IMR-90 (cell line): ENCODE data around the gene FAM53C.

Experiments used
- BHLHE40 ChIP-seq: fragments of 150-350 bp; IDR thresholded peaks from 2 replicates; pipeline ENCODE4 v1.6.1; 2016; ENCODE audit warnings: mild to moderate bottlenecking, low read depth, low read length
- CEBPB ChIP-seq: IDR thresholded peaks from 2 replicates; pipeline ENCODE4 v1.6.1; 2012; ENCODE audit warnings: low read depth, low read length, improper control_type of control experiment
- CHD1 ChIP-seq: IDR thresholded peaks from 2 replicates; pipeline ENCODE4 v1.6.1; 2012; ENCODE audit warnings: low read depth, low read length, improper control_type of control experiment
- FOS ChIP-seq: fragments of 150-350 bp; IDR thresholded peaks from 2 replicates; pipeline ENCODE4 v1.6.1; 2016; ENCODE audit warnings: low read depth, low read length
- MAFK ChIP-seq: IDR thresholded peaks from 2 replicates; pipeline ENCODE4 v1.6.1; 2012; ENCODE audit warnings: low read depth, low read length, improper control_type of control experiment
- MAZ ChIP-seq: IDR thresholded peaks from 2 replicates; pipeline ENCODE4 v1.6.1; 2012; ENCODE audit warnings: low read depth, mild to moderate bottlenecking, low read length, improper control_type of control experiment, moderate library complexity, borderline replicate concordance
- MXI1 ChIP-seq: IDR thresholded peaks from 2 replicates; pipeline ENCODE4 v1.6.1; 2012; ENCODE audit warnings: low read depth, mild to moderate bottlenecking, low read length, moderate library complexity, borderline replicate concordance
- POLR2A ChIP-seq: IDR thresholded peaks from 2 replicates; pipeline ENCODE4 v1.6.1; 2012; ENCODE audit warnings: mild to moderate bottlenecking, low read depth, low read length
- RAD21 ChIP-seq: IDR thresholded peaks from 2 replicates; pipeline ENCODE4 v1.6.1; 2012; ENCODE audit warnings: low read length, improper control_type of control experiment
- RFX5 ChIP-seq: IDR thresholded peaks from 2 replicates; pipeline ENCODE4 v1.8.0; 2012; ENCODE audit warnings: low read depth, mild to moderate bottlenecking, low read length, moderate library complexity
- SMC3 ChIP-seq: fragments of 150-350 bp; IDR thresholded peaks from 2 replicates; pipeline ENCODE4 v1.6.1; 2016; ENCODE audit warnings: low read depth, mild to moderate bottlenecking, antibody characterized with exemption, low read length, moderate library complexity
- TF ChIP-seq, protein P1 (sequence below): fragments of 150-350 bp; IDR thresholded peaks from 2 replicates; pipeline ENCODE4 v1.6.1; 2017; ENCODE audit warnings: mild to moderate bottlenecking, antibody characterized with exemption, low read length, low read depth
- TF ChIP-seq, protein P2 (sequence below): conservative IDR thresholded peaks from 2 replicates; pipeline ENCODE4 v1.5.1; 2012; ENCODE audit warnings: mild to moderate bottlenecking, low read depth, low read length, improper control_type of control experiment
- TF ChIP-seq, protein P3 (sequence below): fragments of 150-350 bp; IDR thresholded peaks from 2 replicates; pipeline ENCODE4 v1.6.1; 2016; ENCODE audit warnings: low read depth, mild to moderate bottlenecking, low read length, moderate library complexity, borderline replicate concordance

DNA sequence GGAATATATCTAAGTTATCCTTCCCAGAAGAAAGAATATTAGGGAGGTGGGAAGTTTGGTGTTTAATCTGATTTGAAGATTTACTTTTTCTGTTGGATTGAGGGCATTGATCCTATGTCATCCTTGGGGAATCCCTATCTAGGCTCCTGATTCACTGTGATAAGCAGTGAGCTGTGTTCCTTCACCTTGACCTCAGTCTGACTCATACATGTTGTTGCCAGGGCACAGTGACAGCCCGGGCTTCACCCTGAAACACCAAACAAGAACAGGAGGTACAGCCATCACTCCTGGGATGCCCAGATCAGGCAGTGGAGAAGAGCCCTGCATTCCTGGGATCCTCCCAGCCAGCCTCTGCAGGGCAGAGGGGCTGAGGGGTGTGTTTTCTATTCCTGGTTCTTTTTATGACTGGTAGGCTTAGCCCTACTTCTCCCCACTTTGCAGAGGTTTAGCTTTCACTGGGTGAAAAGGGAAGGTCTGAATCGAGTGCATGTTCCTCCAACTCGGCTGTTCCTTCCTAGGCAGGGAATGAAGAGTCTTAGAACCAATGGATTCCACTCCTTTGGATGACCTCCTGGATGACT is 3.1 kb upstream of the FAM53C start:
- TF ChIP-seq, protein P1, sequence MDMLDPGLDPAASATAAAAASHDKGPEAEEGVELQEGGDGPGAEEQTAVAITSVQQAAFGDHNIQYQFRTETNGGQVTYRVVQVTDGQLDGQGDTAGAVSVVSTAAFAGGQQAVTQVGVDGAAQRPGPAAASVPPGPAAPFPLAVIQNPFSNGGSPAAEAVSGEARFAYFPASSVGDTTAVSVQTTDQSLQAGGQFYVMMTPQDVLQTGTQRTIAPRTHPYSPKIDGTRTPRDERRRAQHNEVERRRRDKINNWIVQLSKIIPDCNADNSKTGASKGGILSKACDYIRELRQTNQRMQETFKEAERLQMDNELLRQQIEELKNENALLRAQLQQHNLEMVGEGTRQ, result no peak
- TF ChIP-seq, protein P2, sequence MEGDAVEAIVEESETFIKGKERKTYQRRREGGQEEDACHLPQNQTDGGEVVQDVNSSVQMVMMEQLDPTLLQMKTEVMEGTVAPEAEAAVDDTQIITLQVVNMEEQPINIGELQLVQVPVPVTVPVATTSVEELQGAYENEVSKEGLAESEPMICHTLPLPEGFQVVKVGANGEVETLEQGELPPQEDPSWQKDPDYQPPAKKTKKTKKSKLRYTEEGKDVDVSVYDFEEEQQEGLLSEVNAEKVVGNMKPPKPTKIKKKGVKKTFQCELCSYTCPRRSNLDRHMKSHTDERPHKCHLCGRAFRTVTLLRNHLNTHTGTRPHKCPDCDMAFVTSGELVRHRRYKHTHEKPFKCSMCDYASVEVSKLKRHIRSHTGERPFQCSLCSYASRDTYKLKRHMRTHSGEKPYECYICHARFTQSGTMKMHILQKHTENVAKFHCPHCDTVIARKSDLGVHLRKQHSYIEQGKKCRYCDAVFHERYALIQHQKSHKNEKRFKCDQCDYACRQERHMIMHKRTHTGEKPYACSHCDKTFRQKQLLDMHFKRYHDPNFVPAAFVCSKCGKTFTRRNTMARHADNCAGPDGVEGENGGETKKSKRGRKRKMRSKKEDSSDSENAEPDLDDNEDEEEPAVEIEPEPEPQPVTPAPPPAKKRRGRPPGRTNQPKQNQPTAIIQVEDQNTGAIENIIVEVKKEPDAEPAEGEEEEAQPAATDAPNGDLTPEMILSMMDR, result no peak
- TF ChIP-seq FOS (no peak), RAD21 (no peak), POLR2A (no peak), MAZ (no peak), SMC3 (no peak), MXI1 (no peak), RFX5 (no peak), MAFK (no peak), CEBPB (no peak), BHLHE40 (no peak), CHD1 (no peak)
- TF ChIP-seq, protein P3, sequence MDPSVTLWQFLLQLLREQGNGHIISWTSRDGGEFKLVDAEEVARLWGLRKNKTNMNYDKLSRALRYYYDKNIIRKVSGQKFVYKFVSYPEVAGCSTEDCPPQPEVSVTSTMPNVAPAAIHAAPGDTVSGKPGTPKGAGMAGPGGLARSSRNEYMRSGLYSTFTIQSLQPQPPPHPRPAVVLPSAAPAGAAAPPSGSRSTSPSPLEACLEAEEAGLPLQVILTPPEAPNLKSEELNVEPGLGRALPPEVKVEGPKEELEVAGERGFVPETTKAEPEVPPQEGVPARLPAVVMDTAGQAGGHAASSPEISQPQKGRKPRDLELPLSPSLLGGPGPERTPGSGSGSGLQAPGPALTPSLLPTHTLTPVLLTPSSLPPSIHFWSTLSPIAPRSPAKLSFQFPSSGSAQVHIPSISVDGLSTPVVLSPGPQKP, result no peak
